K562 (cell line): Measurements from ENCODE around the gene MDM1. TPM values are rescaled to one million over a fixed set of nuclear protein-coding genes. Genes with fewer than 3 reads are reported as not detected.
A peak's percentile ranks its signal among the peaks of the same experiment; 100 is the strongest.

Source experiments
- ATF4 ChIP-seq: fragments of 450-650 bp; formaldehyde crosslinking; IDR thresholded peaks from 2 replicates; pipeline ENCODE4 v1.4.0; 2022; ENCODE audit warnings: mild to moderate bottlenecking, moderate library complexity
- ATF7 ChIP-seq: fragments of 450-650 bp; IDR thresholded peaks from 2 replicates; pipeline ENCODE4 v1.7.1; 2014; ENCODE audit warnings: mild to moderate bottlenecking, moderate library complexity
- CBFB ChIP-seq: sonication (generic); formaldehyde crosslinking; IDR thresholded peaks from 2 replicates; pipeline ENCODE4 v1.4.0; 2020; ENCODE audit warnings: mild to moderate bottlenecking, missing genetic modification reagents
- CTBP1 ChIP-seq: fragments of 450-650 bp; IDR thresholded peaks from 2 replicates; pipeline ENCODE4 v1.6.1; 2016; ENCODE audit warnings: borderline replicate concordance
- HOMEZ ChIP-seq: fragments of 250-450 bp; sonication (Bioruptor Pico); IDR thresholded peaks from 2 replicates; pipeline ENCODE4 v1.4.0; 2020; ENCODE audit warnings: mild to moderate bottlenecking, moderate library complexity
- MAX ChIP-seq: sonication (generic); formaldehyde crosslinking; IDR thresholded peaks from 2 replicates; pipeline ENCODE4 v1.9.0; 2022; ENCODE audit warnings: mild to moderate bottlenecking, missing genetic modification reagents
- MGA ChIP-seq: fragments of 450-650 bp; IDR thresholded peaks from 2 replicates; pipeline ENCODE4 v1.6.1; 2016; ENCODE audit warnings: mild to moderate bottlenecking, moderate library complexity
- NFRKB ChIP-seq: fragments of 450-650 bp; IDR thresholded peaks from 2 replicates; pipeline ENCODE4 v1.6.1; 2016; ENCODE audit warnings: low read depth
- NR2C2 ChIP-seq, 2 experiments: fragments of 200-800 bp in 1 of 2; sonication (Bioruptor generic) in 1 of 2; sonication (generic) in 1 of 2; formaldehyde crosslinking in 1 of 2; IDR thresholded peaks; 2 replicates each; pipeline versions ENCODE4 v1.6.1 to v1.8.0; 2016 to 2022; ENCODE audit warnings: mild to moderate bottlenecking in 1 of 2, missing compliant biosample characterization in 1 of 2, missing genetic modification characterization in 1 of 2, missing genetic modification reagents in 1 of 2
- RNF2 ChIP-seq: sonication (generic); IDR thresholded peaks from 2 replicates; pipeline ENCODE4 v1.6.1; 2016
- TEAD4 ChIP-seq, 2 experiments: sonication (generic) in 1 of 2; formaldehyde crosslinking in 1 of 2; IDR thresholded peaks; 2 replicates each; pipeline versions ENCODE4 v1.6.1 to v1.8.0; 2012 to 2022; ENCODE audit warnings: borderline replicate concordance in 1 of 2, inconsistent platforms in 1 of 2, low read length in 1 of 2, mild to moderate bottlenecking in 1 of 2, missing genetic modification reagents in 1 of 2
- ZNF77 ChIP-seq: fragments of 250-450 bp; sonication (Bioruptor Pico); IDR thresholded peaks from 2 replicates; pipeline ENCODE4 v1.5.0; 2020
- polyA plus RNA-seq, 8 experiments: library from polyadenylated mRNA; depleted of rRNA in 4 of 8; stranded (reverse) in 5 of 8; unstranded in 3 of 8; fragments of >200 nt; fragmentation: Nextera tagmentation in 2 of 8; fragmentation: Illumina TruSeq in 1 of 8; extraction: Ambion mirVana in 2 of 8; extraction: Trizol in 1 of 8; gene quantifications; 2 replicates each; pipeline versions ENCODE4 v1.2.1 to v1.2.3, GENCODE V29; 2011 to 2014; ENCODE audit warnings: inconsistent platforms in 1 of 8, missing spikeins in 1 of 8
- total RNA-seq, 7 experiments: library from RNA; depleted of rRNA in 6 of 7; stranded (reverse); fragments of >200 nt in 6 of 7; fragmentation: Illumina TruSeq in 2 of 7; extraction: Trizol in 2 of 7; gene quantifications; 2 replicates each; pipeline versions ENCODE4 v1.2.1 to v1.2.3, GENCODE V29; 2011 to 2021; ENCODE audit warnings: low replicate concordance in 1 of 7

MDM1 gene
- total and polyA plus RNA-seq, 9 of the 15 experiments (the other 6 are each of a cell fraction or from before 2014, with no cell fraction given) = 7.5 to 16.8 (median 13.1) TPM

- TF ChIP-seq MGA = peak; percentile 80
- TF ChIP-seq ATF7 = peak; percentile 75; the same call in 1 of the 2 replicates
- no peak; the same call in 1 of the 2 replicates for TF ChIP-seq CBFB (CRISPR knock-in tag)
- TF ChIP-seq TEAD4 (IDR thresholded peaks at IDR 0.05; ENCODE audit: low read length) = peak; percentile 84
- TF ChIP-seq TEAD4 (CRISPR knock-in tag; IDR thresholded peaks at IDR 0.05; ENCODE audit: borderline replicate concordance) = no peak
- peak; percentile 98 for TF ChIP-seq MAX
- peak; percentile 96 for TF ChIP-seq CTBP1
- peak; percentile 55; the same call in 1 of the 2 replicates for TF ChIP-seq ATF4
- TF ChIP-seq NR2C2 (CRISPR knock-in tag; IDR thresholded peaks at IDR 0.05) = no peak
- peak; percentile 44; the same call in 1 of the 2 replicates for TF ChIP-seq NR2C2 (tag; IDR thresholded peaks at IDR 0.05)
- no peak for TF ChIP-seq ZNF77 (CRISPR knock-in tag)
- TF ChIP-seq NFRKB = no peak
- TF ChIP-seq HOMEZ = no peak
- TF ChIP-seq RNF2 = peak; percentile 87
These were observed 32.9 kb upstream of the MDM1 start (continued) for GRCh38 chr12:68364893-68365725.
